Midbrain (tissue), 1 donor: ENCODE measurements around the gene TIPIN.

Experiments
- DNase-seq: peaks from one replicate; lab custom pipeline; 2025; lab: John Stamatoyannopoulos, UW

Gene TIPIN

DNA sequence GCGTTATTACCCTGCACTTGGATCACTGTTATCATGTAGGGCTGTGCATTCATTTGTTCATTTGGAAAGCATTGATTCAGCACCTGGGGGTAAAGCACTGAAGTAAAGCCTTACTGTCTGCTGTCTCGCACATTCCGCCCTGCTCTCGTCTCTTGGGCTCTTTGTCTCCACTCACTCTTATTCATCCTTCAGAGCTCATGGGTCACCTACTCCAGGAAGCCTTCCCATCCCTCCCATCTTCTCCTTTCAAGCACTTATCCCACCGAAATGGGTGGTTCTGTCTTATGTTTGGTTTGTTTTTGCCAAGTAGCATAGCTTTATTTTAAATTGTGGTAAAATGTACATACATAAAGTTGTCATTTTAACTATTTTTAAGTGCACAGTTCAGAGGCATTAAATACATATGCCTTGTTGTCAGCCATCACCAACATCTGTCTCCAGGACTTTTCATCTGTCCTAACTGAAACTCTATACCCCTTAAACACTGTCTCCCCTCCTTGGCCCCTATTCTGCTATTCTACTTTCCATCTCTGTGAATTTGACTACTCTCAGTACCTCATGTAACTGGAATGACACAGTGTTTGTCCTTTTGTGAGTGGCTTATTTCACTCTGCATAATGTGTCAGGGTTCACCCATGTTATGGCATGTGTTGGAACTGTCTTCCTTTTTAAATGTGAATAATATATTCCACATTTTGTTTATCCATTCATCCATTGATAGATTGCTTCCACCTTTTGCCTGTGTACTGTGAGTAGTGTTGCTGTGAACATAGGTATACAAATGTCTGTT is 53.8 kb downstream of the TIPIN start:
- DNase-seq: no peak

DNA sequence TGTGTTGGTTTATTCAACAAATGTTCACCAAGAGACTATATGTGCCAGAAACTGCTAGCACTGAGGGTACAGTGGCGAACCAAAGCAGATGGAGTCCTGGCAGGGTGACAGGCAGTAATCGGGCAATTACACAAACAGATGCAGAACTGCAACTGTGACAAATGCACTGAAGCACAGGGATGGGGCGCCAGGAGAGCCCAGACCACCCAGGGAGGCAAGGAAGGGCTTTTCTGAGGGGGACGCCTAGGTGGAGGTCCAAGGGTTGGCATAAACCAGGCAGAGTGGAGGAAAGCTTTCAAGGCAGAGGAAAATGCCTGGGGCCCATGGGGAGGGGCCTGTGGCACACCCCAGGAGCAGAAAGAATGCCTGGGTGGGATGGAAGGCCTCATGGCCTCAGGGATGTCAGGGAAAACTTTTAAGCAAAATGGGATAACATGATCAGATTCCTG is 57.7 kb downstream of the TIPIN start:
- DNase-seq: no peak

DNA sequence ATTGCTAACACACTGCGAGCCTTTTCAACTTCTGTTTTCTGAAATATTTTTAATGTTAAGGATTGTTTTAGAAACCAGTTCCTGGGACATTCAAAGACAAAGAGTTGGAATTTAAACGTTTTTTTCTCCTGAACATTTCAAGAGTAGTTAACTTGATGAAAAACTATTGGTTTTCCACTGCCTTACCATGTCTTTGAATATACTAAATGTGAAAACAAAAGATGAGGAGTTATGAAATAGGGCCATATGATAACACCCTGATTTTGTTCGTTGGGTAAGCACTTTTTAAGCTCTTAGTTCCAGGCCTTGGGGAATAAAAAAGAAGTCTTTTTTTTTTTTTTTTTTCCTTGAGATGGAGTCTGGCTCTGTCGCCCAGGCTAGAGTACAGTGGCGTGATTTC is 60.3 kb downstream of the TIPIN start:
- DNase-seq: no peak

DNA sequence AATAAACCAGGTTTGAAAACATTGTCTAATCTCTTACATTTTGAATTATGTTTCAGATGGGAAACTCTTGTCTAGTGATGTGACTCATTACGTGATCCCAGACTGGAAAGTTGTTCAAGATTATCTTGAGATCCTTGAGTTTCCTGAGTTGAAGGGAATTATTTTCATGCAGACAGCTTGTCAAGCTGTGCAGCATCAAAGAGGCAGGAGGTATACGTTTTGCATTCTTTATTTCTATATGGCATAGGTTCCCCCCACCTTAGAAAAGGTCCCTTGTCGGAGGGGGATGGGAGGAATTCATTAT is 61.6 kb downstream of the TIPIN start:
- DNase-seq: no peak

DNA sequence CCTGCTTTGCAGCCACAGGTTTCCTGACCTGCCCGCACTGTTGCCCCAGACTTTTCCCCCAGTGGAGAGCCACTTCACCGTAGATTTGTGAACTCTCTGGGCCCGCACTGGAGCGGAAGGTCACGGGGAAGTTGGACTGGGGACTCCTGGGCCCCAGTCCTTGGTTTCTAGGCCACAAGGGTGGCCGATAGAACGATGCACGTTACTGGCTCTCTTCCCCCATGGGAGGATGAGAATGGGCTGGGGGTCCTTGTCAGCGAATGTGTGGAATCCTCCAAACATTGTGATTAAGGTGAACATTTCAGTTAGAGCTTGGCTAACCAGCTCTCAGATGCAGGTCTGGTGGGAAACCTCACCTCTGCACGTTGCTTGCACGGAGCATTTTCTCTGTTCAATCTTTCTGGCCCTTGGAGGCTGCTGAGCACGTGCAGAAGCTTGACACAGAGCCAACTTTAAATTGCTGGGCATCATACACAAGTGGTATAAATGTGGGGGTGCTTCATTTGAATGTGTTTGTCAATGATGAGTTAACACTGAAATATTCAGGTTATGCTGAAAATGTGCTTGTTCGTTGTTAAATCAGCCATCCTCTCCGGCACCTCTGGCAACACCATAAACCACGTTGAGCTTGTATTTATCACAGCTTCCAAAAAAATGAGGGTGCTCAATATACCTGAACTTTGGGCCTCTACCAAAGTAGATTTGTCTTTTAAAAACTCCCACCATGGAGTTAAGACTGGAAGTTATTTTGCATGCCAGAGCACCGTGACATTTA is 62.1 kb downstream of the TIPIN start:
- no peak for DNase-seq

DNA sequence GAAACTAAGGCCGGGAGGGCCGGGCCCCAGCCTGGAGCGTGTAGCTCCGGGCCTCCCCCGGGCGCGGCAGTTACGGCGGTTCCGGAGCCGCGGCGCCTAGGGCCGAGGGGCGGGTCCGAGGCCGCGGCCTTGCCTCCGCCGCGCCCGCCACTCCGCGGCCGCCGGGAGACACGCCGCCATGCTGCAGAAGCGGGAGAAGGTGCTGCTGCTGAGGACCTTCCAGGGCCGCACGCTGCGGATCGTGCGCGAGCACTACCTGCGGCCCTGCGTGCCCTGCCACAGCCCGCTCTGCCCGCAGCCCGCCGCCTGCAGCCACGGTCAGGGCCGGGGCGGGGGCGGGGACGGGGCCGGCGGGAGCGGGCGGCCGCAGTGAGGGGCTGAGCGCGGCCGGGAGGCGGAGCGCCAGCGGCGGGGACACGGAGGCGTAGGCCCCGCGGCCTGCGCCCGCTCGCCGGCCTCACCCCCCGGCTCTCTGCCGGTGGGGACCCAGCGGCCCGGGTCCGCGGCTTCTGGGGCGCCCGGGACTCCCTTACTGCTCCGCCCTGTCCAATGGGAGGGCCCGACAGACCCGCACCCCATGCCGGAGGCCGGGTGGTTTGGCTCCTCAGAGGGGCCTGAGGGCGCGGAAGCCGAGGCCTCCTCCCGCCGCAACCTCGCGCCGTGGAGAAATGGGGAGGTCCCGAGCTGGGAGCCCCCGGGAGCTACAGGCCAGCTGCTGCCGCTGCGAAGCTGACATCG is 62.9 kb downstream of the TIPIN start, which contains the start of gene DIS3L:
DIS3L (plus strand) TSS at position 150 of the 738 bp plus-strand sequence; CDS start at position 179, 29 bp downstream.
- peak; percentile 49 for DNase-seq

DNA sequence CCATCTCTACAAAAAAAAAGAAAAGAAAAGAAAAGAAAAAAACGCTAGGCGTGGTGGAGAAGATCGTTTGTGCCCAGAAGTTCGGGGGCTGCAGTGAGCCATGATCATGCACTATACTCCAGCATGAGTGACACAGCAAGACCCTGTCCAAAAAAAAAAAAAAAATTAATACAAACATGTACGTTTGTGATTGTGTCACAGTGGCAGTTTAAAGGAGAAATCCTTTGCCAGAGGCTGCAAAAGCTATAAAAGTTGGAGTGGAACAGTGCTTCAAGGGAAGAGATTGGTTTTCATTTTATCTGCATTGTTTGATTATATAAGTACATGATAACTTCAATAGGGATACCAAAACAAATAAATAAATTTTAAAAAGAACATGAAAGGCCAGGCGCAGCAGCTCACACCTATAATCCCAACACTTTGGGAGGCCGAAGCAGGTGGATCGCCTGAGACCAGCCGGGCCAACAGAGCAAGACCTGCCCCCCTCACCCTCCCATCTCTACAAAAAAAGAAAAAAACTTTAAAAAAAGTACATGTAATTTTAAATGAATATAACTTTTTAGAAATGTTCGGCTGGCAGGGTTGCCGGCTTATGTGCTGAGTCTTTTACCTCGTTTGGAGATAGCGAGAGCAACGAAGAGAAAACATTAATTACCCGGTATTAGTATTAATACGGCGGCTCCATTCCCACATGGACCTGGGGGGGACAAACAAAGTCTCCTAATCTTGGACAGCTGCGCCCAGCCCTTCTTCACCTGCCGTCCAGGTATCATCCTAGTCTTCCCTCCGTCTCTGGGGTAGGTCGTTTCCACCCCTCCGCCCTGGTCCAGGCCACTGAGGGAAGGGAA is 63.7 kb downstream of the TIPIN start:
- peak; percentile 50 for DNase-seq

DNA sequence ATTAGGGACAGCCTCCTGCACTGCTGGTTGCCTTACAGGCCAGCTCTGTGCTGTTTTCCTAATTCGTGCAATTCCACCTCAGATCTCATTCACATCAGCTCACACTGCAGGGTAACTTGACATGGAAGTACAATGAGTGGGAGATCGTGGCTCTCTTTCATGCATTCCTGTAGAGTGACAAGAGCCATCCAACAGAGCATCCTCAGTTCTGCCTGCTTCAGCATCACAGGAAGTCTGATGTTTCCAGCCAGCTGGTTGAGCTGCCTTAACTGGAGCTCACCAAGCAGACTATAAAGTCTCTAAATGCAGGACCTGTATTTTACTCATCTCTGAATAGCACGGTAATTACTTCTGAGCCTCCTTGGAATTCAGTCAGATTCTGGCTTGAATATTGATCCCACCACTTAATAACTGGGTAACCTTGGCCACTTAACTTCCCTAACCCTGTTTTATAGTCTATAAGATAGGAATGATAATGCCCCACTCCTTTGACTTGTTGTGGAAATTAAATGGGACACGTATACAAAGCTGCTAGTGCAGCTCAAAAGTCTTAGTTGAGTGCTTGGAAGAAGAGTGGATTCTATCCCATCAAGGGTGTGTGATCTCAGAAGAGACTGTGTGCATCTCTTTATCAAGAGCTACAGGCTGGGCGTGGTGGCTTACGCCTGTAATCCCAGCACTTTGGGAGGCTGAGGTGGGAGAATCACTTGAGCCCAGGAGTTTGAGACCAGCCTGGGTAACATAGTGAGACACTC is 64.5 kb downstream of the TIPIN start:
- no peak for DNase-seq

DNA sequence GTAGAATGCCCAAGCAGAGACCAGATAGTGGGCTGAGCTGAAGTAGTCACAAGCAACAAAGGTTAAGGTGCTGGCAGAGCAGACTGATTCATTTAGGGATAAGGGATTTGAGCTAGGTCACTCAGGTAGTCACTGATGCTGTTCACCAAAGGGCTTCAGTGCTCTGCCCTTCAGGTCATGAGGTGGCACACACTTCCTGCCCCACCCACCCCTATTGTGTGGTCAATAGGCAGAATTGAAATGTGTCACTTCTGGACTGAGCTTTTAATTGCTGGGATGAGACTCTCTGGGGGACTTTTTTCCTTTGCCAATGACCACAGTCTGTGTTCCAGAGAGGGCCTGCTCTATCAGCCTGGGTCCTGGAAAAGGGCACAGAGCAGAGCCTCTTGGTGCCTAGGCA is 66.0 kb downstream of the TIPIN start:
- DNase-seq: no peak

DNA sequence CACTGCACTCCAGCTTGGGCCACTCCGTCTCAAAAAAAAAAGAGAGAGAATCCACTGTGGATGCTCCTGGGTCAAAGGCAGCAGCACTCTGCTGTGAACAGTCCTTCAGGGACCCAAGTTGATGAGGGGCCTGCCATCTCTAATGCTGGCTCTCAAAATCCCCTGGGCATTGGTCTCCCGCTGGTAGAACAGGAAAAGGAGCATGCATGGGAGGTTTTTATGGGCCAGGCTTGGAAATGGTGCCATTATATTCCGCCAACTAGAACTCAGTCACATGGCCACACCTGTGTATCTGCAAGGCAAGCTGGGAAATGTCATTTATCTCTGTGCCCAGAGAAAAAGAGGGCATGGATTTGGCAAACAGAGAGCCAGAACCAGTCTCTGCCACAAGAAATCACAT is 66.5 kb downstream of the TIPIN start:
- DNase-seq: no peak

DNA sequence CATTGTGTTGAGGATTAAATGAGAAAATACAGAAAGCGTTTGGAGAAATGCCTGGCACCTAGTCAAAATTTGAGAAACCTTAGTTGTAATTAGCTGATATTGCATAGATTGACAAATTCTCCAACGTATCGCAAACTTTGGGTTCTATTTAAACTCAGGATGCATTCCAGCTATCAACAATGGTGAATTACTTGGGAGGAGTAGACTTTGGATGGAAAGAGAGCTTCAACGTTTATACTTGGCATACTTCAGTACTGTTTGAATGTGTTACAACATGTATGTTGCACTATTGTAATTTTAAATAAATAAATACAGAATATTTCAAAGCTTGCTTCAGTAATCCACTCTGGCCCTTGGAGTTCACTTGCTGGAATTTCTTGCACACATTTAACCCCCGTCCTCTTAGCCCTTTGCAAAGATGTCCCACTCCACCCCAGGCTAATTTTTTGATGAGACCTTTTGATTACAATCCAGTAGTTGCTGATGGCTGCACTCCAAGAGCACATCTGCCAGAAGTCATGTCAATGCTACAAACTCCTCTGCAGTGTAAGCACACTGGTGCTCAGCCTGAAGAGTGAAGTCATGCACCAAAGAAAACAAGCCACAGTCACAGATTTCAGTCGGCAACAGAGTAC is 67.8 kb downstream of the TIPIN start:
- DNase-seq: no peak

DNA sequence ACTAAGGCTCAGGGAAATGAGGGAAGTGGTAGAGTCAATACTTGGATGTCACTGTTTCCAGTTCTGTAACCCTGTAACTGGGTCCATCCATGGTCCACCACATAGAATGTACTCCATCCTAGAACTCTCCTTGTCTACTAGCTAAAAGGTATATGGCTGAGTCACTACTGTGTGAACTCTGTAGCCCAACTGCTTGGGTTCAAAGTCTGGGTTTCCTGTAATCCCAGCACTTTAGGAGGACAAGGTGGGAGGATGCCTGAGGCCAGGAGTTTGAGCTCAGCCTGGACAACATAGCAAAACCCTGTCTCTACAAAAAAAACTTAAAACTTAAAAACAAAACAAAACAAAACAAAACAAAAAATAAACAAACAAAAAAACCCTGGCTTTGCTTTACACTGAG is 68.4 kb downstream of the TIPIN start:
- DNase-seq: no peak

DNA sequence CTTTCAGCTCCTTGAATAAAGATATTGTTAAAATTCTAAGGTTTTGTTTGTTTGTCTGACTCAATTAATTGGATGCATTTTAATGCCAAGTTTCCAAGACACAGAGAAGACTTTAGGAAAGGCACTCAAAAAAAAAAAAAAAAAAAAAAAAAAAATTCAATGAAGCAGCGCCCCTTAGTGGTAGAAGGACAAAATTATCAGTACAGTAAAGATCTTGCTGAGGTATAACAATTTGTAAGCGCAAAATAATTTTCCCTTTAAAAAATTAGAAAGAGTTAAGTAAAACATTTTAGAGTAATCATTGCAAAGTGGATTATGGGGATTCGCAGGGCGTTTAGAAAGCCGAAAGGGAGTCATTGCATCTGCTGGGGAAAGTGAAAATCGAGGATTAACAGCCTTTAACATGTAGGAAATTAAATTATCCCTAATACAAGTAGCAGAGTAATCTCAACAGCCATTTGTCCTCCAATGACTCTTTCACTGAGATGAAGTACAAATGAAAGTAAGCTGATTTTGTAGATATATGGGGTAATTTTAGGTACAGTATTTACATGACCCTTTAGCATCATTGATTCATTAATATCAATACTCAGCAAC is 68.9 kb downstream of the TIPIN start:
- peak; percentile 35 for DNase-seq
